Mammary epithelial cell (primary cell): ENCODE results near the gene SNX24.

Source experiments
- EZH2 ChIP-seq: IDR thresholded peaks from 2 replicates; pipeline ENCODE4 v1.6.1; 2012; ENCODE audit warnings: low read length, inconsistent platforms, borderline replicate concordance
- TF ChIP-seq, protein P1 (sequence below), 2 donors: IDR thresholded peaks in 1 of 2; conservative IDR thresholded peaks in 1 of 2; 2 replicates each; pipeline ENCODE4 v1.5.1; 2011 to 2012; ENCODE audit warnings: inconsistent platforms in 2 of 2, low read length in 2 of 2, mild to moderate bottlenecking in 2 of 2, control low read depth in 1 of 2, low read depth in 1 of 2; ENCODE audit not compliant: insufficient read depth in 1 of 2; ENCODE audit errors: extremely low read depth in 1 of 2

GRCh38 chr5:122944051-122944450, 98.6 kb downstream of the SNX24 start:
- TF ChIP-seq, protein P1, sequence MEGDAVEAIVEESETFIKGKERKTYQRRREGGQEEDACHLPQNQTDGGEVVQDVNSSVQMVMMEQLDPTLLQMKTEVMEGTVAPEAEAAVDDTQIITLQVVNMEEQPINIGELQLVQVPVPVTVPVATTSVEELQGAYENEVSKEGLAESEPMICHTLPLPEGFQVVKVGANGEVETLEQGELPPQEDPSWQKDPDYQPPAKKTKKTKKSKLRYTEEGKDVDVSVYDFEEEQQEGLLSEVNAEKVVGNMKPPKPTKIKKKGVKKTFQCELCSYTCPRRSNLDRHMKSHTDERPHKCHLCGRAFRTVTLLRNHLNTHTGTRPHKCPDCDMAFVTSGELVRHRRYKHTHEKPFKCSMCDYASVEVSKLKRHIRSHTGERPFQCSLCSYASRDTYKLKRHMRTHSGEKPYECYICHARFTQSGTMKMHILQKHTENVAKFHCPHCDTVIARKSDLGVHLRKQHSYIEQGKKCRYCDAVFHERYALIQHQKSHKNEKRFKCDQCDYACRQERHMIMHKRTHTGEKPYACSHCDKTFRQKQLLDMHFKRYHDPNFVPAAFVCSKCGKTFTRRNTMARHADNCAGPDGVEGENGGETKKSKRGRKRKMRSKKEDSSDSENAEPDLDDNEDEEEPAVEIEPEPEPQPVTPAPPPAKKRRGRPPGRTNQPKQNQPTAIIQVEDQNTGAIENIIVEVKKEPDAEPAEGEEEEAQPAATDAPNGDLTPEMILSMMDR (conservative IDR thresholded peaks at IDR 0.05 in 1 of 2, IDR thresholded peaks at IDR 0.05 in 1 of 2; ENCODE audit: extremely low read depth in 1 of 2, insufficient read depth in 1 of 2, low read depth in 1 of 2, low read length in 2 of 2), result no peak
- no peak for TF ChIP-seq EZH2
